ENCODE measurements around the gene PTK6.

GRCh38 chr20:63537525-63538203 is 488 bp upstream of the PTK6 start:
- 0 out of 2 replicates have a peak, but pooled peaks have one; percentile 38 for TF ChIP-seq POLR2AphosphoS5 (IDR thresholded peaks at IDR 0.05; ENCODE audit: low read depth, low read length)
- 0 out of 2 replicates have a peak, but pooled peaks have one; percentile 26 for TF ChIP-seq POLR2A (IDR thresholded peaks at IDR 0.05; ENCODE audit: low read depth, low read length)
- TF ChIP-seq TAF1 (IDR thresholded peaks at IDR 0.05; ENCODE audit: low read depth, low read length), result no peak
- TF ChIP-seq PAX5 (IDR thresholded peaks at IDR 0.05; ENCODE audit: insufficient read depth, low read length, severe bottlenecking), result peak; percentile 29
- 0 out of 2 replicates have a peak, but pooled peaks have one; percentile 2 for TF ChIP-seq SPI1 (IDR thresholded peaks at IDR 0.05; ENCODE audit: low read depth, low read length)
- TF ChIP-seq POU2F2 (IDR thresholded peaks at IDR 0.05; ENCODE audit: low read depth, low read length), result 0 out of 2 replicates have a peak, but pooled peaks have one; percentile 30
